Omental fat pad (tissue), 4 donors: ENCODE measurements around the gene MAP1S. TPM values are rescaled to one million over a fixed set of nuclear protein-coding genes. Genes with fewer than 3 reads are reported as not detected.

ENCODE experiments used
- ATAC-seq: fragments of 150-250 bp; one replicate; pipeline ENCODE4 v1.9.1; 2016; ENCODE audit warnings: mild to moderate bottlenecking, moderate library complexity; ENCODE audit not compliant: low FRiP score
- DNase-seq: peaks from one replicate; pipeline ENCODE4 v3.0.0-alpha.2; 2019; ENCODE audit warnings: low spot score
- CTCF ChIP-seq, 3 donors: fragments of 450-650 bp; IDR thresholded peaks; one replicate each; pipeline ENCODE4 v1.5.1; 2016 to 2017; ENCODE audit warnings: antibody characterized with exemption in 3 of 3, mild to moderate bottlenecking in 3 of 3, moderate library complexity in 2 of 3
- total RNA-seq, 4 donors: library from RNA; depleted of rRNA; stranded (reverse); fragments of >200 nt; gene quantifications; one replicate each; pipeline ENCODE4 v1.1.0, GENCODE V29; 2016

Gene MAP1S
- total RNA-seq, 4 donors from 2014 or later: 19.4 to 35.9 (median 23.8) TPM

GRCh38 chr19:17719730-17720400 lies 585 bp downstream of the MAP1S start:
- no peak for TF ChIP-seq CTCF (IDR thresholded peaks at IDR 0.05)
- DNase-seq: no peak
- ATAC-seq: peak; percentile 13

- no peak for ATAC-seq
- no peak for DNase-seq
- no peak for TF ChIP-seq CTCF (IDR thresholded peaks at IDR 0.05)
Measured at GRCh38 chr19:17720440-17720839, 1.2 kb downstream of the MAP1S start.

DNA sequence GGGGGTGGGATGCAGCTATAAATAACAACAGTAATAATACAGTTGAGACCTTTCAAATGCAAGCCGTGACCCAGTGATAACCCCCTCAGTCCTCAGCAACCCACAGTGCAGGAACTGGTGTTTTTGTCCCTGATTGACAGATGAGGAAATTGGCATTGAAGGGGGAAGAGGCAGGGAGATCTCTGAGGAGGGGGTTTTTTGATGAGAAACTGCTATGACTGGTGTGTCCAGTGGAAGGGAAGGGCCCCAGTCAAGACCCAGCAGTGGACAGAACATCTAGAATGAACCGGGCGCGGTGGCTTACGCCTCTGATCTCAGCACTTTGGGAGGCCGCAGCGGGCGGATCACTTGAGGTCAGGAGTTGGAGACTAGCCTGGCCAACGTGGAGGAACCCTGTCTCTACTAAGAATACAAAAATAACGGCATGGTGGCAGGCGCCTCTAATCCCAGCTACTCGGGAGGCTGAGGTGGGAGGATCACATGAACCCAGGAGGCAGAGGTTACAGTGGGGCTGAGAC lies 1.9 kb downstream of the MAP1S start:
- no peak for TF ChIP-seq CTCF (IDR thresholded peaks at IDR 0.05)
- no peak for DNase-seq
- ATAC-seq: no peak

GRCh38 chr19:17721821-17722220 lies 2.5 kb downstream of the MAP1S start:
- ATAC-seq: no peak
- no peak for DNase-seq
- TF ChIP-seq CTCF (IDR thresholded peaks at IDR 0.05): no peak

DNA sequence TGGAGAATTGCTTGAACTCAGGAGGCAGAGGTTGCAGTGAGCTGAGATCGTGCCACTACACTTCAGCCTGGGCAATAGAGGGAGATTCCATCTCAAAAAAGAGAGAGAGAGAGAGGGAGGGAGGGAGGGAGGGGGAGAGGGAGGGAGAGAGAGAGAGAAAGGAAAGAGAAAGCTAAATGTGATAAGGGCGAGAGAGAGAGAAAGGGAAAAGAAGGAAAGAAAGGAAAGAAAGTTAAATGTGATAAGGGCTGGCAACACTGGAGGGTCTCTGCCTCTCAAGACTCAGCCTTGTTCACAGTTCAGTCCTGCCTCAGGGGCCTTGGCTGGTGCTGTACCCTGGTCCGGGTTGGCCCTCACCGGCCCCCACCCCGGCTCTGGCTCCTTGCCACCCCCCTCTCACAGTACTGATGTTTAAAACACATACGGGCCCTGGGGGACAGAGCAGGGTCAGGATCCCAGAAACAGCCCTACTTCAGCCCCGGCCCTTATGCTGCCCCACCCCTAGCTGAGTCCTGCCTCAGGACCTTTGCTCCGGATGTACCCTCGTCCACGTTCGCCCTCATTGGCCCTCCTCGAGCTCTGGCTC lies 3.5 kb downstream of the MAP1S start:
- no peak for DNase-seq
- no peak for ATAC-seq
- TF ChIP-seq CTCF (IDR thresholded peaks at IDR 0.05): no peak

DNA sequence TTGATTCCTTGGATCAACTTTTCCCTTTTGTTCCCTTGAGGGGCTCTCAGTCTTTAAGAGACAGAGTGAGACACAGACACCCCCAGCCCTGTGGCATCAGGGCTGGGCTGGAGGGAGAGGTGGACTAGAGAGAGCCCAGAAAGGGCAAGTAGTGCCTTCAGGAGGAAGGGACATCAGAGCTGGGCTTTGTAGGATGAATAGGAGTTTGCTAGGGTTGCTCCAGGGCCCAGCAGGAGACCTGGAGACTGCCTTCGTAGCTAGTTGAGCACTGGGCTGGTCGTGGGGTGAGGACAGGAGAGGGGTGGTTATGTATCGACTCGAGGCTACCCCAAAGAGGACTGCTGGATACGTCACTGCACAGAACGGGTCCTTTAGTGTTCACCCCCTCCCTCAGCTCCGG lies 5.4 kb downstream of the MAP1S start:
- DNase-seq (no peak), ATAC-seq (no peak)
- TF ChIP-seq CTCF (IDR thresholded peaks at IDR 0.05): no peak
